Calu3 (cell line): Measurements from ENCODE around the gene BRD3. TPM values are rescaled to one million over a fixed set of nuclear protein-coding genes. Genes with fewer than 3 reads are reported as not detected.

Experiments
- BruUV-seq: library from RNA; stranded (reverse); fragments of 400-500 nt; replicated peaks from 2 replicates; lab custom pipeline; 2021; lab: Mats Ljungman, UMichigan
- CTCF ChIA-PET: fragments of 300-600 bp; sonication (Branson Sonifier 250); formaldehyde crosslinking; loops from one replicate; lab custom pipeline; 2022; ENCODE audit warnings: antibody characterized with exemption; lab: Charles Lee
- DNase-seq: peaks from one replicate; pipeline ENCODE4 v3.0.0; 2022
- H3K27ac Mint-ChIP-seq: one replicate; pipeline ENCODE4 v1.8.0; 2022; ENCODE audit warnings: mixed read lengths; ENCODE audit not compliant: unreplicated experiment
- H3K27me3 Mint-ChIP-seq: one replicate; pipeline ENCODE4 v1.8.0; 2022; ENCODE audit warnings: mixed read lengths; ENCODE audit not compliant: unreplicated experiment
- H3K36me3 Mint-ChIP-seq: one replicate; pipeline ENCODE4 v1.8.0; 2022; ENCODE audit warnings: mild to moderate bottlenecking, moderate library complexity, mixed read lengths; ENCODE audit not compliant: insufficient read depth, unreplicated experiment
- H3K4me1 Mint-ChIP-seq: one replicate; pipeline ENCODE4 v1.8.0; 2022; ENCODE audit warnings: mild to moderate bottlenecking, low read depth, mixed read lengths; ENCODE audit not compliant: unreplicated experiment
- H3K4me3 Mint-ChIP-seq: one replicate; pipeline ENCODE4 v1.8.0; 2022; ENCODE audit warnings: mild to moderate bottlenecking, low read depth, moderate library complexity, mixed read lengths; ENCODE audit not compliant: unreplicated experiment
- H3K9me3 Mint-ChIP-seq: one replicate; pipeline ENCODE4 v1.8.0; 2022; ENCODE audit warnings: low read depth, mixed read lengths; ENCODE audit not compliant: unreplicated experiment
- intact Hi-C: fragments of 100-400 bp; cut with micrococcal nuclease; formaldehyde crosslinking; loops from one replicate; pipeline ENCODE4 v1.10.0; 2022; ENCODE audit not compliant: unreplicated experiment
- total RNA-seq: library from RNA; stranded (reverse); gene quantifications from 2 replicates; pipeline ENCODE4 v1.2.3, GENCODE V29; 2022
- TF ChIP-seq, protein P1 (sequence below): fragments of 200-600 bp; IDR thresholded peaks from one replicate; pipeline ENCODE4 v1.8.0; 2022; ENCODE audit warnings: antibody characterized with exemption; ENCODE audit not compliant: unreplicated experiment

Gene BRD3
- total RNA-seq, 1 experiment from 2014 or later: 30.8 TPM

DNA sequence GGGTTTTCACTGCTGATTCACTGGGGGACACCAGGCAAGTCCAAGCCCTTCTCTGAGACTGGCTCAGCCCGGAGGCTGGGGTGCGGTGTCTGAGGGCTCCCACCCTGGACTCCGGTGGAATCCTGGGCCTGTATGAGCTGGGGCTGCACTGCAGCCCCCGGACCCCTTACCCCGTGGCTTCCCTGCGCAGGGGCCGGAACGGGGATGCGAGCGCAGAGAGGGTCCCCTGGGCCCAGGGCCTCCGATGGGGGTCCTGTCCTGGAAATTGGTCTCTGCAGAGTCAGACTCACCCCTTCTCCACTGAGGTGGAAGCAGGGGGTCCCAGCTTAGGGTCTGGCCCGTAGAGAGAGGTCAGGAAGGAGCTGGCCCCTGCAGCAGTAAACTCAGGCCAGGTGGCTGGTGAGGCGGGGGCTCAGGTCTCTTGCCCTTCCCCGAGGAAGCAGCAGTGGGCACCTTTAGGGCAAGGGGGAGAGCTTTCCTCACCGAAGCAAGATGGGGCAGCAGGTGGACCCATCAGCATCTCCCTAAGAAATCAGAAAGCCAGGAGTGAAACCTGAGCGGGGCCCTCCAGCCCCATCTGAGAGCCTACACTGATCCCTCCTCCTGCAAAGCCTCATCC is 74.1 kb downstream of the BRD3 start:
- intact Hi-C loops: loop anchor here (2.0 to 10.0 kb wide), 3 partner anchors 119 to 211 kb away; no protein-coding TSS in a partner anchor
- no peaks in the 10 kb centered on the region for H3K9me3 Mint-ChIP-seq
- TF ChIP-seq, protein P1, sequence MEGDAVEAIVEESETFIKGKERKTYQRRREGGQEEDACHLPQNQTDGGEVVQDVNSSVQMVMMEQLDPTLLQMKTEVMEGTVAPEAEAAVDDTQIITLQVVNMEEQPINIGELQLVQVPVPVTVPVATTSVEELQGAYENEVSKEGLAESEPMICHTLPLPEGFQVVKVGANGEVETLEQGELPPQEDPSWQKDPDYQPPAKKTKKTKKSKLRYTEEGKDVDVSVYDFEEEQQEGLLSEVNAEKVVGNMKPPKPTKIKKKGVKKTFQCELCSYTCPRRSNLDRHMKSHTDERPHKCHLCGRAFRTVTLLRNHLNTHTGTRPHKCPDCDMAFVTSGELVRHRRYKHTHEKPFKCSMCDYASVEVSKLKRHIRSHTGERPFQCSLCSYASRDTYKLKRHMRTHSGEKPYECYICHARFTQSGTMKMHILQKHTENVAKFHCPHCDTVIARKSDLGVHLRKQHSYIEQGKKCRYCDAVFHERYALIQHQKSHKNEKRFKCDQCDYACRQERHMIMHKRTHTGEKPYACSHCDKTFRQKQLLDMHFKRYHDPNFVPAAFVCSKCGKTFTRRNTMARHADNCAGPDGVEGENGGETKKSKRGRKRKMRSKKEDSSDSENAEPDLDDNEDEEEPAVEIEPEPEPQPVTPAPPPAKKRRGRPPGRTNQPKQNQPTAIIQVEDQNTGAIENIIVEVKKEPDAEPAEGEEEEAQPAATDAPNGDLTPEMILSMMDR: no peak
- H3K36me3 Mint-ChIP-seq: peaks cover 47% of the 10 kb centered on the region
- CTCF ChIA-PET: interaction anchor here (0.5 to 3.5 kb wide), 4 partner anchors 75 to 498 kb away, joined by 3 to 28 read pairs (median 5); no protein-coding TSS in a partner anchor
- BruUV-seq: TSS peak; percentile 6
- peaks cover 15% of the 10 kb centered on the region for H3K27me3 Mint-ChIP-seq
- peak overlapping the region; percentile 86 for H3K4me3 Mint-ChIP-seq
- peaks cover 9% of the 10 kb centered on the region for H3K4me1 Mint-ChIP-seq
- no peak overlapping the region for H3K27ac Mint-ChIP-seq
- DNase-seq: no peak

GRCh38 chr9:133992780-133993634 is 74.8 kb downstream of the BRD3 start:
- Mint-ChIP-seq H3K27me3 (peaks cover 13% of the 10 kb centered on the region), H3K4me1 (peaks cover 9% of the 10 kb centered on the region), H3K9me3 (no peaks in the 10 kb centered on the region), H3K4me3 (peak overlapping the region; percentile 86), H3K36me3 (peaks cover 47% of the 10 kb centered on the region), H3K27ac (no peak overlapping the region)
- peak; percentile 76 for DNase-seq
- TF ChIP-seq, protein P1: peak; percentile 24
- CTCF ChIA-PET: interaction anchor here (0.5 to 3.5 kb wide), 4 partner anchors 76 to 497 kb away, joined by 3 to 28 read pairs (median 5); no protein-coding TSS in a partner anchor
- no TSS peak for BruUV-seq
- intact Hi-C loops: loop anchor here (2.0 to 10.0 kb wide), 2 partner anchors 118 to 200 kb away; no protein-coding TSS in a partner anchor

DNA sequence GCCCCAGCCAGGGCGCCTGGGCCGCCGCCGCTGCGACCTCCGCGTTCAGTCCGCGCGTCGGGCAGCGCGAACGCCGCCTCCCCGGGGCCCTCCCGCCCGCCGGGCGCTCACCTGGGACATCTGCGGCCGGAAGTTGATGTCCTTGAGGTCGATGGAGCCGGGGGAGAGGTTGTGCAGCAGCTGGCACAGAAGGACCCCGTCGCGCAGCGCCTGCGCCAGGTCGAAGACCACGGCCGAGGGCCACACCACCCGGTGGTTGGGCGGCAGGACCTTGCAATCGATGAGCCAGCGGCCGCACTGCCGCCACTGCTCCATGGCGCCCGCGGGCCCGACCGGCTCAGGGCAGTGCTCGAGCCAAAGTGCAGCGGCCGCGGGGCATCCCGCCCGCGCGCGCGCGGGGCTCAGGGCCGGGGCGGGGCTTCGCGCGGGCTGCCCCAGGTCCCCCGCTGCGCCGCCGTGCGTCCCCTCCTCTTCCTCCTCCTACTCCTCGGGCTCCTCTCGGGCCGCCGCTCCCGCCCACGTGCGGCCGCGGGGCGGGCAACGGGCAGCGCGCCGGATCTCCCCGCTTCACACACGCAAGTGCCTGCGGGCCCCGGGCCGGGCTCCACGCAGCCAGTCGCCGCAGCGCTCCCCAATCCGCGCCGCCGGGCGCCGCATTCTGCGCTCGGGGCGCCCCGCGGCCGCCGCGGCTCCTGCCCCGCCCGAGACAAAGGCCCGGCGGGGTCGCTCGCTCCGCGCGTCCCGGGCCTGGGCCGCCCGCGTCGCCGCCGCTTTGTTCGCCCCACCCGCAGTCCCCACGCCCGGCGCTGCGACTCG is 75.7 kb downstream of the BRD3 start, which contains the start of gene VAV2:
TSS of gene VAV2 (minus strand) at position 361 of the 816 bp plus-strand sequence. CDS start at position 315, 46 bp downstream.
- CTCF ChIA-PET: no interaction called here
- Mint-ChIP-seq H3K4me1 (peaks cover 13% of the 10 kb centered on the region), H3K27me3 (peaks cover 4% of the 10 kb centered on the region), H3K4me3 (peak within 1 kb of the TSS; percentile 86), H3K27ac (peak within 1 kb of the TSS; percentile 79), H3K36me3 (peaks cover 47% of the 10 kb centered on the region), H3K9me3 (no peaks in the 10 kb centered on the region)
- peak; percentile 56 for DNase-seq
- no TSS peak for BruUV-seq
- intact Hi-C loops: loop anchor here (2.0 to 10.0 kb wide), 2 partner anchors 117 to 199 kb away; no protein-coding TSS in a partner anchor
- TF ChIP-seq, protein P1: no peak
